NT2/D1 (cell line): Measurements from ENCODE around the gene GPR179.

Experiments used
- SUZ12 ChIP-seq: IDR thresholded peaks from 2 replicates; pipeline ENCODE4 v1.6.1; 2011; ENCODE audit not compliant: insufficient read length, insufficient read depth; ENCODE audit errors: extremely low read depth
- ZNF274 ChIP-seq: IDR thresholded peaks from 2 replicates; pipeline ENCODE4 v1.6.1; 2011; ENCODE audit warnings: mild to moderate bottlenecking, low read depth, low read length

- no peak for TF ChIP-seq ZNF274
- no peak for TF ChIP-seq SUZ12
Observed at GRCh38 chr17:38332735-38333134, 11.0 kb downstream of the GPR179 start.
